Progenitor cell of endocrine pancreas (in vitro differentiated cells): Measurements from ENCODE around the gene NOP9. TPM values are rescaled to one million over a fixed set of nuclear protein-coding genes. Genes with fewer than 3 reads are reported as not detected.

Experiments
- DNase-seq: peaks from one replicate; pipeline ENCODE4 v3.0.0; 2021; ENCODE audit warnings: low spot score; ENCODE audit not compliant: unreplicated experiment
- H3K27ac Mint-ChIP-seq: 2 replicates; pipeline ENCODE4 v1.8.0; 2021; ENCODE audit warnings: mild to moderate bottlenecking, moderate library complexity, mixed read lengths
- H3K27me3 Mint-ChIP-seq: 2 replicates; pipeline ENCODE4 v1.8.0; 2021; ENCODE audit warnings: mixed read lengths
- H3K36me3 Mint-ChIP-seq: 2 replicates; pipeline ENCODE4 v1.8.0; 2022; ENCODE audit warnings: mixed read lengths; ENCODE audit not compliant: insufficient read depth
- H3K4me1 Mint-ChIP-seq: 2 replicates; pipeline ENCODE4 v1.8.0; 2021; ENCODE audit warnings: low read depth, mixed read lengths
- H3K4me3 Mint-ChIP-seq: 2 replicates; pipeline ENCODE4 v1.8.0; 2021; ENCODE audit warnings: low read depth, mild to moderate bottlenecking, moderate library complexity, mixed read lengths
- H3K9me3 Mint-ChIP-seq: 2 replicates; pipeline ENCODE4 v1.8.0; 2021; ENCODE audit warnings: low read depth, mixed read lengths
- total RNA-seq: library from RNA; stranded (reverse); gene quantifications from 2 replicates; pipeline ENCODE4 v1.2.1, GENCODE V29; 2021
- TF ChIP-seq, protein P1 (sequence below): fragments of 200-600 bp; sonication (generic); IDR thresholded peaks from one replicate; pipeline ENCODE4 v1.5.0; 2021; ENCODE audit warnings: antibody characterized with exemption, mild to moderate bottlenecking; ENCODE audit not compliant: unreplicated experiment

Gene NOP9
- total RNA-seq, 1 donor from 2014 or later = 32.6 TPM

DNA sequence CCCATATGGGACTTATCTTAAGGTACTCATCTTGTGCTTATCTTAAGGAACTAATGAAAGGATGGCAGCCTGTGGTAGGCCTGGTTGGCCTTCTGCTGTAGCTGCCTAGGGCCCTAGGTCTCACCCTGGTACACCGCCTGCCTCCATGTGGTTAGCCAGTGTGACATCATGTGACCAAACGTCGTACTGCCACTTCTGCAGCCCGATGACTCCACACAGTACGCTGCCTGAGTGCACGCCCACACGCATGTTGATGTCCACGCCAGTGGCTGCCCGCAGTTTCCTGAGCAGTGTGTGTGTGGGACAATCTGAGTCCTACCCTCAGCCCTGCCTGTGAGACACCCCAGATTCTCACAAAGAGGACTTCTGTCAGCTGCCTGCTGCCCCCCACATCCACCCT lies 30.1 kb downstream of the NOP9 start:
- Mint-ChIP-seq H3K27me3 (peaks cover 68% of the 10 kb centered on the region), H3K27ac (no peak overlapping the region)
- TF ChIP-seq, protein P1, sequence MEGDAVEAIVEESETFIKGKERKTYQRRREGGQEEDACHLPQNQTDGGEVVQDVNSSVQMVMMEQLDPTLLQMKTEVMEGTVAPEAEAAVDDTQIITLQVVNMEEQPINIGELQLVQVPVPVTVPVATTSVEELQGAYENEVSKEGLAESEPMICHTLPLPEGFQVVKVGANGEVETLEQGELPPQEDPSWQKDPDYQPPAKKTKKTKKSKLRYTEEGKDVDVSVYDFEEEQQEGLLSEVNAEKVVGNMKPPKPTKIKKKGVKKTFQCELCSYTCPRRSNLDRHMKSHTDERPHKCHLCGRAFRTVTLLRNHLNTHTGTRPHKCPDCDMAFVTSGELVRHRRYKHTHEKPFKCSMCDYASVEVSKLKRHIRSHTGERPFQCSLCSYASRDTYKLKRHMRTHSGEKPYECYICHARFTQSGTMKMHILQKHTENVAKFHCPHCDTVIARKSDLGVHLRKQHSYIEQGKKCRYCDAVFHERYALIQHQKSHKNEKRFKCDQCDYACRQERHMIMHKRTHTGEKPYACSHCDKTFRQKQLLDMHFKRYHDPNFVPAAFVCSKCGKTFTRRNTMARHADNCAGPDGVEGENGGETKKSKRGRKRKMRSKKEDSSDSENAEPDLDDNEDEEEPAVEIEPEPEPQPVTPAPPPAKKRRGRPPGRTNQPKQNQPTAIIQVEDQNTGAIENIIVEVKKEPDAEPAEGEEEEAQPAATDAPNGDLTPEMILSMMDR = no peak

DNA sequence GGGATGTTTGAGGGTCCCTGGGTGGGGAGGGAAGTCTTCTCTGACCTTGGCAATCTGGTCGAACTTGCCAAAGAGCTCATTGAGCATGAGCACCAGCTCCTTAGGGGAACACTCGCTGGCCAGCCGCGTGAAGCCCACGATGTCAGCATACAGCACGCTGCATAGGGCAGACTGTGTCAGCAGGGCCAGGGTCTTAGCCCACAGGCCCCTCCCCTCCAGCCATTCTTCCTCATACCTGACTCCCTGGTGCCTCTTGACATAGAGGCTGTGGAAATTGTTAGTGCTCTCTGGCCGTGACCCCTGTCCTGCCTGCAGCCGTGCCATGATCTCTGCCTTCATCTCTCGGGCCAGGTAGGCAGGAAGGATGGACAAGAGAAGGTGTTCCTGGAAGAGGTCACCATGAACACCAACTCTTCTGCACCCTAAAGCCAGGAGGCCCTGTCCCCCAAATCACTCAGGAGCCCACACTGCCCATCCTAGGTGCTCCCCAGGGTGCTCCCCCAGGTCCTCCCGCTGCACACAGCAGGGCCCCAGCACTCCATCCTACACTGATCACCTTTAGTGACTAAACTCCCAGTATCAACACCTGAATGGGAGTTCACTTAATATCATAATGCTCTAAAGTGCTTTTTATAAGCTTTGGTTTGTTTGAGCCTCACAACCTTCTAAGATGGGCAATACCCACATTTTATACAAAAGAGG lies 31.5 kb downstream of the NOP9 start:
- DNase-seq = no peak
- no peaks in the 10 kb centered on the region for H3K9me3 Mint-ChIP-seq
- TF ChIP-seq, protein P1 = no peak
- H3K4me3 Mint-ChIP-seq = no peak overlapping the region
- peak overlapping the region; percentile 73 for H3K27ac Mint-ChIP-seq
- H3K27me3 Mint-ChIP-seq = peaks cover 76% of the 10 kb centered on the region
- peaks cover 3% of the 10 kb centered on the region for H3K4me1 Mint-ChIP-seq
- no peaks in the 10 kb centered on the region for H3K36me3 Mint-ChIP-seq

More for the DNA sequence above, 30.1 kb downstream of the NOP9 start:
- Mint-ChIP-seq H3K36me3 (no peaks in the 10 kb centered on the region), H3K9me3 (no peaks in the 10 kb centered on the region), H3K4me1 (peaks cover 3% of the 10 kb centered on the region), H3K4me3 (no peak overlapping the region)
- DNase-seq = no peak

DNA sequence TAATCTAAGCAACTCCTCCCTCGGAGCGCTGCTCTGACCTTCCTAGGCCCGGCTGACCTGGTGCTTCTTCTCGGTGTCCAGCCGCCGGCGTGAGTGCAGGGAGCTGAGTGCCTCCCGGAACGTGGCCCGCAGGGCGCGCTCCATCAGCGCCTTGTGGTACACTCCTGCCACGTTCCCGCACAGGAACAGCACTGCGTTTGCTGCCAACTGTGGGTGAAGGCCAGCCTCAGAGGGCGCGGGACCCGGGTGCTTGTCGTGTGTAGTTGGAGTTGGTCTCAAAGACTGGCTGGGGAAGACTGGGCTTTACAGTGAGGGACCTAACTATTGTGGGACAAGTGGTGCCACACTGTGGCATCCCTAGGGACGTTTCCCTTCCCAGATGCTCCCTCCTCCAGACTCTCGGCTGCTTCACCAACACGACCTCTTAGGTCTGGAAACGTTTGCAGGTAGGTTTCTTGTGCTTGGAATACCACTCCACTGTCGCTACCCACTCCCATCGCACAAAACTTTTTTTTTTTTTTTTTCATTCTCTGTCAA lies 32.1 kb downstream of the NOP9 start:
- DNase-seq = no peak
- peaks cover 3% of the 10 kb centered on the region for H3K4me1 Mint-ChIP-seq

DNA sequence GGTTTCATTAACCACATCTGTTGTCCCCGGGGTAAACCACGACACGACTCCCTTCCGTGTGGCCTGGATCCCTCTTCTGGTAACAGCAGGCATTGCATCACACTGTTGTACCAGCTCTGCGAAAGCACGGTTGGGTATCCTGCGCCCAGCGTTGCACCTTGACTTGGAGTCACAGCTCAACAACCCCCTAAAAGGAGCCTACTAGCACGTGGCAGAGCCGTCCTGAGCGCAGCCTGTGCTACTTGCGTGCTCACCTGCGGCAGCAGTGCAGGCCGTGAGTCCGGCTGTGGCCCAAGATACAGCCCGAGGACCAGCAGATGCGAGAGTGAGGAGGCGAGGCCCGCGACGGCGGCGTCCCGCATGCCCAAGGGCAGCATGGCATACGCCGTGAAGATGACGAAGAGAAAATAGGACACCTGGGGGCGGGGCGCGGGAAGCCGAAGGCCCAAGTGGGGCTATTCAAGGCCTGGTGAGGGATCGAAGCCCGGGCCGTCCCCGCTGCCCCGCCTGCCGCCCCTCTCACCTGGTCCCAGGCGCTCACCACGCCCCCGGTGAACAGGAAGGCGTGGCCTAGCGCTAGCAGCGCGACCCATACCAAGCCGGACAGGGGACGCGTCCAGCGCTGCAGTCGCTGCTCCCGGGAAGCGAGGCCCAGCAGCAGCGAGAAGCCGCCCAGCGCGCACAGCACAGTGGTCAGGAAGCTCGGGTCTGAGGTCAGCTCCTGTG lies 32.8 kb downstream of the NOP9 start:
- Mint-ChIP-seq H3K27me3 (peaks cover 84% of the 10 kb centered on the region), H3K9me3 (no peaks in the 10 kb centered on the region), H3K4me1 (peaks cover 4% of the 10 kb centered on the region), H3K27ac (peak overlapping the region; percentile 0), H3K36me3 (no peaks in the 10 kb centered on the region), H3K4me3 (peak overlapping the region; percentile 59)
- TF ChIP-seq, protein P1 = peak; percentile 67
- peak; percentile 46 for DNase-seq

More for the DNA sequence above, 32.1 kb downstream of the NOP9 start:
- no peaks in the 10 kb centered on the region for H3K9me3 Mint-ChIP-seq
- no peaks in the 10 kb centered on the region for H3K36me3 Mint-ChIP-seq
- peak overlapping the region; percentile 0 for H3K27ac Mint-ChIP-seq
- peaks cover 80% of the 10 kb centered on the region for H3K27me3 Mint-ChIP-seq
- TF ChIP-seq, protein P1 = no peak
- no peak overlapping the region for H3K4me3 Mint-ChIP-seq

DNA sequence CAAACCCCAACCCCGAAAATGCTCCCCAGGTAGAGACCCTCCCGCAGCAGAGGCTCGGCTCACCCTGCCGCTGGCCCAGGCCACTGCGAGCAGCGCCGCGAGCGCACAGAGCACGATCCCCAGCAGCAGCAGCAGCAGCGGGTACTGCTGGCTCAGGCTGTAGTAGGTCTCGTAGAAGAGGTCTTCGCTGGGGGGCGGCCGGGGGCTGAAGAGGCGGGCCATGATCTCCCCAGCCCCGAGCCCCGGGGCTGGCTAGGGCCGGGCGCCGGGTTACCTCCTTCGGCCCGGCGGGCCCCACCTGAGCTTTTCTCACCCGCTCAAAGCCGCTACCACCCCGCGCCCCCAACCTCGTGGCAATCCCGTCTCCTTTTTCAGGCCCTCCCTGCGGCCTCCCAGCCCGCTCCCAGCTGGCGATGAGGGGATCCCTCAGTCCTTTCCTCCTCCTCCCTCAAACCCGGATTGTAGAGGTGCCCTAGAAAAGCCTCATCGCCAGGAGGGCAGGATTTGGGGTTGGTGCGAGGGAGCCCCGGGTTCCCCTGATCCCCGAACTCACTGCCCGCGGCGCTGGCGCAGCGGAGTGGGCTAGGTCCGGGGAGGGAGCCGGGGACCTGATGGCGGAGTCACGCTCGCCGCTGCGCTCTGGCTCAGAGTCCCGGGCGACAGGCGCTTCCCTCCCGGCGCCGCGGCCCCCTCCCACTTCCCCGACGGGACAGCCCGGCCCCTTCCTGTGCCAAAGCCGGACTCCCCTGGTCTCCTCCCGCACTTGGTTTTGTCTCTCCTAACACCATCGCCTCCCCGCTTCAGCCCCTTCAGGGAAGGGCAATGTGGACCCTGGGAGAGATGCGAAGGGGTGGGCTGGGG lies 35.0 kb downstream of the NOP9 start, which contains the start of gene ADCY4:
Gene ADCY4 (minus strand): TSS at position 641 of the 861 bp plus-strand sequence. CDS start 419 bp downstream, at position 222.
- TF ChIP-seq, protein P1 = no peak
- no peak for DNase-seq
- H3K27me3 Mint-ChIP-seq = peaks cover 95% of the 10 kb centered on the region
- peaks cover 4% of the 10 kb centered on the region for H3K4me1 Mint-ChIP-seq
- H3K4me3 Mint-ChIP-seq = peak within 1 kb of the TSS; percentile 51
- no peaks in the 10 kb centered on the region for H3K36me3 Mint-ChIP-seq
- H3K27ac Mint-ChIP-seq = no peak within 1 kb of the TSS
- H3K9me3 Mint-ChIP-seq = no peaks in the 10 kb centered on the region
